ENCODE data around the gene COL4A2. TPM values are rescaled to one million over a fixed set of nuclear protein-coding genes. Genes with fewer than 3 reads are reported as not detected.

The COL4A2 gene
- total and polyA plus RNA-seq, 4 donors, result 8.0 to 45.2 (median 40.3) TPM

DNA sequence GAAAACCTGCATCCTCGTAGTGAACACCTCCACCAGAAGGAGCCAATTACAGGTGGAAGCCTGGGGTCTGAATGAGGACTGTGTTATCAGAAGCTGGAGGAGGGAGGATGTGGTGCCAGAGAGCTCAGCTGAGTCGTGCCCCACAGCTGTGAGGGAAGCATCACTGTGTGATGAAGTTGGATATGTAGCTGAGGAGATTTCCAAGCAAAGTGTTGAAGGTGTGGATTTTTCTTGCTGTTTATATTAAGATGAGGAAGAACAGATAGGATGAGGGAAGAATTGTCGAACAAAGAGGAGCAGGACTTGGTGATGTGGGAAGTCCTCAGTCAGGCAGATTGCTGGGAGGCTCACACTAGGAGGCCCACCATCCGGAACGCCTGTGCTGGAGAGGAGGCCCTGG is 250.0 kb downstream of the COL4A2 start:
- peaks cover 0 to 10% (median 7%) of the 10 kb centered on the region in 4 donors for H3K36me3 ChIP-seq (ENCODE audit: control insufficient read depth in 4 of 4, insufficient read depth in 3 of 4, low read depth in 1 of 4, low read length in 3 of 4)
- peak overlapping the region in 1 of 2 donors; percentile 41 for H3K27ac ChIP-seq (ENCODE audit: low read depth in 1 of 2, low read length in 2 of 2)
- peaks cover 13 to 59% (median 47%) of the 10 kb centered on the region in 4 donors for H3K4me1 ChIP-seq (ENCODE audit: control insufficient read depth in 4 of 4, insufficient read depth in 4 of 4, low read length in 3 of 4)
- no peaks in the 10 kb centered on the region for H3K27me3 ChIP-seq (ENCODE audit: control insufficient read depth in 4 of 4, insufficient read depth in 4 of 4, low read length in 3 of 4)
- H3K9ac ChIP-seq (ENCODE audit: low read depth in 1 of 2, low read length in 2 of 2), result no peak overlapping the region
- WGBS, result 88% methylated on average over 5 of the region's 5 CpGs
- H3K4me3 ChIP-seq (ENCODE audit: low read depth in 1 of 3, low read length in 3 of 3), result no peak overlapping the region
- TF ChIP-seq FOXA2 (IDR thresholded peaks at IDR 0.05) (no peak), RXRA (IDR thresholded peaks at IDR 0.05) (no peak)
- TF ChIP-seq, protein P1, sequence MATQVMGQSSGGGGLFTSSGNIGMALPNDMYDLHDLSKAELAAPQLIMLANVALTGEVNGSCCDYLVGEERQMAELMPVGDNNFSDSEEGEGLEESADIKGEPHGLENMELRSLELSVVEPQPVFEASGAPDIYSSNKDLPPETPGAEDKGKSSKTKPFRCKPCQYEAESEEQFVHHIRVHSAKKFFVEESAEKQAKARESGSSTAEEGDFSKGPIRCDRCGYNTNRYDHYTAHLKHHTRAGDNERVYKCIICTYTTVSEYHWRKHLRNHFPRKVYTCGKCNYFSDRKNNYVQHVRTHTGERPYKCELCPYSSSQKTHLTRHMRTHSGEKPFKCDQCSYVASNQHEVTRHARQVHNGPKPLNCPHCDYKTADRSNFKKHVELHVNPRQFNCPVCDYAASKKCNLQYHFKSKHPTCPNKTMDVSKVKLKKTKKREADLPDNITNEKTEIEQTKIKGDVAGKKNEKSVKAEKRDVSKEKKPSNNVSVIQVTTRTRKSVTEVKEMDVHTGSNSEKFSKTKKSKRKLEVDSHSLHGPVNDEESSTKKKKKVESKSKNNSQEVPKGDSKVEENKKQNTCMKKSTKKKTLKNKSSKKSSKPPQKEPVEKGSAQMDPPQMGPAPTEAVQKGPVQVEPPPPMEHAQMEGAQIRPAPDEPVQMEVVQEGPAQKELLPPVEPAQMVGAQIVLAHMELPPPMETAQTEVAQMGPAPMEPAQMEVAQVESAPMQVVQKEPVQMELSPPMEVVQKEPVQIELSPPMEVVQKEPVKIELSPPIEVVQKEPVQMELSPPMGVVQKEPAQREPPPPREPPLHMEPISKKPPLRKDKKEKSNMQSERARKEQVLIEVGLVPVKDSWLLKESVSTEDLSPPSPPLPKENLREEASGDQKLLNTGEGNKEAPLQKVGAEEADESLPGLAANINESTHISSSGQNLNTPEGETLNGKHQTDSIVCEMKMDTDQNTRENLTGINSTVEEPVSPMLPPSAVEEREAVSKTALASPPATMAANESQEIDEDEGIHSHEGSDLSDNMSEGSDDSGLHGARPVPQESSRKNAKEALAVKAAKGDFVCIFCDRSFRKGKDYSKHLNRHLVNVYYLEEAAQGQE (IDR thresholded peaks at IDR 0.05), result no peak
- TF ChIP-seq, protein P2, sequence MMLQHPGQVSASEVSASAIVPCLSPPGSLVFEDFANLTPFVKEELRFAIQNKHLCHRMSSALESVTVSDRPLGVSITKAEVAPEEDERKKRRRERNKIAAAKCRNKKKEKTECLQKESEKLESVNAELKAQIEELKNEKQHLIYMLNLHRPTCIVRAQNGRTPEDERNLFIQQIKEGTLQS (IDR thresholded peaks at IDR 0.05), result no peak
- TF ChIP-seq, protein P3, sequence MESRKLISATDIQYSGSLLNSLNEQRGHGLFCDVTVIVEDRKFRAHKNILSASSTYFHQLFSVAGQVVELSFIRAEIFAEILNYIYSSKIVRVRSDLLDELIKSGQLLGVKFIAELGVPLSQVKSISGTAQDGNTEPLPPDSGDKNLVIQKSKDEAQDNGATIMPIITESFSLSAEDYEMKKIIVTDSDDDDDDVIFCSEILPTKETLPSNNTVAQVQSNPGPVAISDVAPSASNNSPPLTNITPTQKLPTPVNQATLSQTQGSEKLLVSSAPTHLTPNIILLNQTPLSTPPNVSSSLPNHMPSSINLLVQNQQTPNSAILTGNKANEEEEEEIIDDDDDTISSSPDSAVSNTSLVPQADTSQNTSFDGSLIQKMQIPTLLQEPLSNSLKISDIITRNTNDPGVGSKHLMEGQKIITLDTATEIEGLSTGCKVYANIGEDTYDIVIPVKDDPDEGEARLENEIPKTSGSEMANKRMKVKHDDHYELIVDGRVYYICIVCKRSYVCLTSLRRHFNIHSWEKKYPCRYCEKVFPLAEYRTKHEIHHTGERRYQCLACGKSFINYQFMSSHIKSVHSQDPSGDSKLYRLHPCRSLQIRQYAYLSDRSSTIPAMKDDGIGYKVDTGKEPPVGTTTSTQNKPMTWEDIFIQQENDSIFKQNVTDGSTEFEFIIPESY (IDR thresholded peaks at IDR 0.05), result no peak
- no peaks in the 10 kb centered on the region for H3K9me3 ChIP-seq (ENCODE audit: control insufficient read depth in 4 of 4, low read length in 3 of 4)
- DNase-seq (ENCODE audit: low spot score), result no peak

DNA sequence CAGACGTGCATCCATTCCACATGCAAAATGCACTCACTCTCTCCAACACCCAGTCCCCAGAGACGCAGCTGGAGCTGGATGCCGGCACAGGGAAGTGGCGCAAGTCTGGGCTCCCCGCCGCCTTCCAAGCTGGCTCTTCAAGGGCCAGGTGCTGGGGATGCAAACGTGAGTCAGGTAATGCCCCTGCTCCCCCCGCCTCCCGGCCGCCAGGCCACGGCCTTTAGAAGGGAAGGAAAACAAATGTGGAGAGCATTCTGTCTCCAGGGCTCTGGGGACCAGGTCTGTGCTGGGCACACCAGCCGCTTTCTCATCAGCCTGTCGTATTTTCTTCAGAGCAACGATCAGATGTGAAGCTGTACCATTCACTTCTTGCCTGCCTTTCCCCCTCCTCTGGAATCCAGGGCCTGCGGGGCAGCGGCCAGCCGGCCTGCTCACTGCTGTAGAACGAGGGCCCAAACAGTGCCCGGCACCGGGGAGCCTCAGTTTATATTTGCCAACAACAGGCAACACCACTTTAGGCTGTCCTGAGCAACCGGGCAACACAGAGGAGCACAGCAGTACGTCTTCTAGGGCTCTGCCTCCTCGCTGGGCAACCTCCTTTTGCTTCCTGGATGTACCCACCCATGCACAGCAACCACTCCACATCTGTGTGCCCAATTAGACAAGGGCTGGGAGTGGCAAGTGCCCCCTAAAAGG is 250.7 kb downstream of the COL4A2 start:
- no peak overlapping the region for H3K4me3 ChIP-seq (ENCODE audit: low read depth in 1 of 3, low read length in 3 of 3)
- H3K27me3 ChIP-seq (ENCODE audit: control insufficient read depth in 4 of 4, insufficient read depth in 4 of 4, low read length in 3 of 4), result no peaks in the 10 kb centered on the region
- H3K9ac ChIP-seq (ENCODE audit: low read depth in 1 of 2, low read length in 2 of 2), result no peak overlapping the region
- TF ChIP-seq RXRA (IDR thresholded peaks at IDR 0.05) (no peak), SP1 (IDR thresholded peaks at IDR 0.05) (no peak)
- TF ChIP-seq, protein P3 (IDR thresholded peaks at IDR 0.05), result no peak
- 87% methylated on average over 23 of the region's 23 CpGs for WGBS
- H3K27ac ChIP-seq (ENCODE audit: low read depth in 1 of 2, low read length in 2 of 2), result no peak overlapping the region
- DNase-seq (ENCODE audit: low spot score), result no peak
- peaks cover 0 to 10% (median 7%) of the 10 kb centered on the region in 4 donors for H3K36me3 ChIP-seq (ENCODE audit: control insufficient read depth in 4 of 4, insufficient read depth in 3 of 4, low read depth in 1 of 4, low read length in 3 of 4)
- peaks cover 13 to 61% (median 49%) of the 10 kb centered on the region in 4 donors for H3K4me1 ChIP-seq (ENCODE audit: control insufficient read depth in 4 of 4, insufficient read depth in 4 of 4, low read length in 3 of 4)
- no peaks in the 10 kb centered on the region for H3K9me3 ChIP-seq (ENCODE audit: control insufficient read depth in 4 of 4, low read length in 3 of 4)

DNA sequence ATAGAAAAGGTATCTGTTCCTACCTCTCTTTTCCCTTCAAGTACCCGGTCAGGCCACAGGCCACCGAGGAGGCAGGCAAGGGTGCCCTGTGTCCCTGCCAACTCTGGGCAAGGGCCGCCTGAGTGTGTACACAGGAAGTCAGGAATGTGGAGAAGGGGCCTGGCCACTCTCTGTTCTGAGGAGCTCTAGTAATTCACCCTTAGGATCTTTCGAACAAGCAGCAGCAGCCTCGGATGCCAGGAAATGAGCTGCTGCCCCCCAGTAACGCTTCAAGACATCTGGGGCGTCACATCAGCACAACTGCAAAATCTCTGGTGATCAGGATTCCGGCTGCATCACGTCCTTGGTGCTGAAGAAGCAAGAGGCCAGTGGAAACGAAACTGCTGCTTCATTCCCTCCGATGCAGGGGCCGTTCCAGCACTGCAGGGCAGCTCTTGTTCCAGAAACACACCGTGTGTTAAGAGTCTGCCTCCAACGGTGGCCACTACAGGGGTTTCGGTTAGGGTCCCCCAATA is 252.4 kb downstream of the COL4A2 start:
- H3K36me3 ChIP-seq (ENCODE audit: control insufficient read depth in 4 of 4, insufficient read depth in 3 of 4, low read depth in 1 of 4, low read length in 3 of 4), result peaks cover 0 to 10% (median 7%) of the 10 kb centered on the region in 4 donors
- H3K9me3 ChIP-seq (ENCODE audit: control insufficient read depth in 4 of 4, low read length in 3 of 4), result no peaks in the 10 kb centered on the region
- H3K9ac ChIP-seq (ENCODE audit: low read depth in 1 of 2, low read length in 2 of 2), result peak overlapping the region; percentile 85 to 99
- no peak for DNase-seq (ENCODE audit: low spot score)
- H3K27ac ChIP-seq (ENCODE audit: low read depth in 1 of 2, low read length in 2 of 2), result peak overlapping the region; percentile 93 to 95
- H3K4me3 ChIP-seq (ENCODE audit: low read depth in 1 of 3, low read length in 3 of 3), result peak overlapping the region; percentile 93 to 96 (median 94)
- no peaks in the 10 kb centered on the region for H3K27me3 ChIP-seq (ENCODE audit: control insufficient read depth in 4 of 4, insufficient read depth in 4 of 4, low read length in 3 of 4)
- H3K4me1 ChIP-seq (ENCODE audit: control insufficient read depth in 4 of 4, insufficient read depth in 4 of 4, low read length in 3 of 4), result peaks cover 17 to 66% (median 47%) of the 10 kb centered on the region in 4 donors
- WGBS, result 15% methylated on average over 15 of the region's 15 CpGs
- TF ChIP-seq JUND (IDR thresholded peaks at IDR 0.05) (peak in 1 of 2 donors; percentile 18), RXRA (IDR thresholded peaks at IDR 0.05) (peak; percentile 59 to 60), RAD21 (IDR thresholded peaks at IDR 0.05) (no peak), TAF1 (conservative IDR thresholded peaks at IDR 0.05) (peak; percentile 34), YY1 (IDR thresholded peaks at IDR 0.05) (no peak)
- TF ChIP-seq, protein P3 (IDR thresholded peaks at IDR 0.05), result no peak
- TF ChIP-seq, protein P4, sequence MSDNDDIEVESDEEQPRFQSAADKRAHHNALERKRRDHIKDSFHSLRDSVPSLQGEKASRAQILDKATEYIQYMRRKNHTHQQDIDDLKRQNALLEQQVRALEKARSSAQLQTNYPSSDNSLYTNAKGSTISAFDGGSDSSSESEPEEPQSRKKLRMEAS (IDR thresholded peaks at IDR 0.05), result no peak

Measured in liver (tissue), 9 donors.